WI38 (cell line): ENCODE data around the gene NUB1.

Source experiments
- H3K4me3 ChIP-seq: 2 replicates; pipeline ENCODE4 v1.5.1; 2011; ENCODE audit warnings: low read depth, mild to moderate bottlenecking, control low read depth, low read length
- TF ChIP-seq, protein P1 (sequence below): IDR thresholded peaks from 2 replicates; pipeline ENCODE4 v1.5.1; 2012; ENCODE audit warnings: low read depth, mild to moderate bottlenecking, control low read depth, low read length

NUB1 gene

DNA sequence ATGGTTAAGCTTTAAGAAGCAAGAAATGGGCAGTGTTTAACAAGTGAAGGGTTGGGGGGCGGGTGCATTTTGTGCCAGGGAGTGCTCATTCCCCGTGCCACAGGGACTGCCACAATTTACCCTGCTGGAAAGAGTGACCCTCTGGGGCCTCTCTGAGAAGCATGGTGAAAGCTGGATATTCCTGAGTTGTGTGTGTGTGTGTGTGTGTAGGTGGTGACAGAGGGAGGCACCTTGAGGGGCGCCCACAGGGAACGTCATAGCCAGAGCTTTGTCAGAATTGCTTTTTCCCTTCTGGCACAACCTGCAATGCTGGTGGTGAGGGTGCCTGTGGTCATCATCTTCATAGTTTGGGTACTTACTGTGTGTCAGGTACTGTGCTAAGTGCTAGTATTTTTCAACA is 70.7 kb downstream of the NUB1 start:
- TF ChIP-seq, protein P1, sequence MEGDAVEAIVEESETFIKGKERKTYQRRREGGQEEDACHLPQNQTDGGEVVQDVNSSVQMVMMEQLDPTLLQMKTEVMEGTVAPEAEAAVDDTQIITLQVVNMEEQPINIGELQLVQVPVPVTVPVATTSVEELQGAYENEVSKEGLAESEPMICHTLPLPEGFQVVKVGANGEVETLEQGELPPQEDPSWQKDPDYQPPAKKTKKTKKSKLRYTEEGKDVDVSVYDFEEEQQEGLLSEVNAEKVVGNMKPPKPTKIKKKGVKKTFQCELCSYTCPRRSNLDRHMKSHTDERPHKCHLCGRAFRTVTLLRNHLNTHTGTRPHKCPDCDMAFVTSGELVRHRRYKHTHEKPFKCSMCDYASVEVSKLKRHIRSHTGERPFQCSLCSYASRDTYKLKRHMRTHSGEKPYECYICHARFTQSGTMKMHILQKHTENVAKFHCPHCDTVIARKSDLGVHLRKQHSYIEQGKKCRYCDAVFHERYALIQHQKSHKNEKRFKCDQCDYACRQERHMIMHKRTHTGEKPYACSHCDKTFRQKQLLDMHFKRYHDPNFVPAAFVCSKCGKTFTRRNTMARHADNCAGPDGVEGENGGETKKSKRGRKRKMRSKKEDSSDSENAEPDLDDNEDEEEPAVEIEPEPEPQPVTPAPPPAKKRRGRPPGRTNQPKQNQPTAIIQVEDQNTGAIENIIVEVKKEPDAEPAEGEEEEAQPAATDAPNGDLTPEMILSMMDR = no peak

DNA sequence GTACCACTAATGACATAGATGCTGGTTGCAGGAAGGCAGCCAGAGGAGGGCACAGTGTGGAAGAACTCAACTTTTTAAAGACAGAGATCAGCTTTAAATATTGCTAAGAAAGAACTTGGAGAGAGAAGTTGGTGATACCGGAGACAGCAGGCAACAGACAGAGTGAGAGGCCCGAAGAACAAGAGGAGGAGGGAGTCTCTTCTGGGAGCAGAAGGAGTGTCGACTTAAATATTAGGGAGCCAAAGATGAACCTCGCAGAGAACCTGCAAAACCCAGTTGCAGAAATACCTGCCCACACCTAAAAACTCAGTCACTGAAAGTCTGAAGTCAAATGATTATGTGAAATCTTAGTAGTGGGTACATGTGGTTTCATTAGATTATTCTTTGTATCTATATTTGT is 71.6 kb downstream of the NUB1 start:
- TF ChIP-seq, protein P1 = no peak
- no peak overlapping the region for H3K4me3 ChIP-seq

More for the DNA sequence above, 70.7 kb downstream of the NUB1 start:
- no peak overlapping the region for H3K4me3 ChIP-seq

DNA sequence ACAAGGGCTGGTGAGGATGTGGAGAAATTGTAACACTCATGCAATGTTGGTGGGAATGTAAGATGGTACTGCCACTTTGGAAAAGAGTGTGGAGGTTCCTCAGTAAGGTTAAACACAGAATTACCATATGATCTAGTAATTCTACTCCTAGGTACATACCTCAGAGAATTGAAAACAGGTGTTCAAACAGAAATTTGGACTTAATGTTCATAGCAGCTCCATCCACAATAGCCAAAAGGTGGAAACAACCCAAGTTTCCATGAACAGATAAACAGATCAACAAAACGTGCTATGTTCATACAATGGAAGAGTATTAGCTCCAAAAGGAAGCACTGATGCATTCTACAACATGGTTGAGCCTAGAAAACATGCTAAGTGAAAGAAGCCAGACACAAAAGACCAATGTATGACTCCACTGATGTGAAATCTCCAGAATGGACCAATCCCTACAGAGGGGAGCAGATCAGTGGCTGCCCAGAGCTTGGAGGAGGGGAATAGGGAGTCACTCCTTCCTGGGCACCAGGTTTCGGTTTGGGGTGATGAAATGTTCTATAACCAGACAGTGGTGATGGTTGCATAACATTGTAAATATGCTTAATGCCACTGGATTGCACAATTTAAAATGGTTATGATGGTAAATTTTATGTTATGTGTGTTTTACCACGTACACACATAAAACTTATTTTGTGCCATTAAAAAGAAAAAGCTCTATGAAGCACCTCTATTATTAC is 73.9 kb downstream of the NUB1 start:
- TF ChIP-seq, protein P1 = no peak
- no peak overlapping the region for H3K4me3 ChIP-seq

DNA sequence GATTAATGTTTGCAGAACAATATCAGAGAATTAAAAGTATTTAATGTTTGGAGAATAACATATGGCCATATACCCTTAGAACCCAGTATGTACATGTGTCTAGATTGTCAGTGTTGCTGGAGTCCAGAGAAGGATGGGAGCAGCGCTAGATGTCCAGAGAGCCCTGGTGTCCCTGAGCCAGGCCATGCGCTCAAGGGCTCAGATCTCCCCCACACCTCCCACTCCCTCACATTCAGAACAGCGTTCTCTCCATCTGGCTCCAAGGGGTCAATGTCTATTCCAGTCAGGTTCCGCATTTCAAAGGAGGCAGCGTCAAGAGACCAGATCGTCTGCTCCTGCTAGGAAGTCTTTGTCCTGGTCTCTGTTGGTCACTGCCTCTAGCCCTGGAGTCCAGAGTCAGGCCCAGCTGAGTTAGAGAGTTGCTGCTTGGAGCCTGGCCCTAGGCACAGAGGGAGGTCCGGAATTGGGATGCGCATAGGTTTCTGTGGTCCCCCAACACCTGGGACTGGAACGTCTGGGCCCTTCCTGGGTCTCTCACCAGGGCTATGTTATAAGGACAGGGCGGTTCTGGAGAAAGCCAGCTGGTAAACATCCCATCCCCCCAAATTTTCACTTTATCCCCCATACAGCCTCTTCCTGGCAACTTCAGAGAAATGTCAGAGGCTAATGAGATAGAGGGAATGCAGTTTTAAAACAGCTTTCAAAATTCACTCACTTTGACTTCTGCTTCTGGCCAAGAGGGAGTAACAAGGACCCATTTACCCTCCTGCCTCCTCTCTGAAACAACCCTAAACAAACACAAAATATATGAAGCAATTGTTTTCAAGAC is 74.7 kb downstream of the NUB1 start:
- TF ChIP-seq, protein P1 = no peak
- H3K4me3 ChIP-seq = no peak overlapping the region

DNA sequence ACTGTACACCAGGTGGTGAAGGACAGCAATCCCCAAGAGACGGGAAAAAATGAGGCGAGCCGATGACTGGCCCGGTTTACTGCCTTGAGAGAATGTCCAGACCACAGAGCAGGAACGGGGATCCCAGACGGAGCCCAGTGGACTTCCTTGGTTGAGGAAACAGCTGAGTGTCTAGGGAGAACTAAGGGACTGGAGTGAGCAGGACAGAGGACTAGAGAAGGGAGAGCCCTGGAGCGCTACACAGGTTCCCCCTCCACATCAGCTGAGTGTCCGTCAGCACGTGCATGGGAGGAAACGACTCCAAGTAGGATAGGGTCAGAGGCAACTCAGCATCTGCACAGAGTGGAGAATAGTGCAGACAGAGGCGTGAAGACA is 75.3 kb downstream of the NUB1 start:
- TF ChIP-seq, protein P1 = no peak
- H3K4me3 ChIP-seq = no peak overlapping the region

DNA sequence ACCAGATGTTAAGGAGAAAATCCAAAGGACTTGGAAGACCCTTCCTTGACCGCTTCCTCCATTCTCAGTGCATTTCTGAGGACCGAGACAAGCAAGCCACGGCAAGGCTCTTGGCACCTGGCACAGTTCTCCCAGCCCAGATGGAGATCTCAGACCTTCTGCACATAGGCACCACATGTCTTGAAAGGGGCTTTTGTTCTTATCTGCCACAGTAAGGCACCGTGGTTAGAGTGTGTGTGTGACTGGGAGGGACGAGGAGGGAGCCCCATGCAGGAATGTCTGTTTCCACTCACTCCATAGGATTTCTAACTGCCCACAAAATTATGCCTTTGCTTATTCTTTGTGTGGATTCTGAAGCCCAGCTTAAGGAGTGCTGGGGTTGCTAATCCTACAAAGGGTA is 78.5 kb downstream of the NUB1 start:
- TF ChIP-seq, protein P1 = no peak
- H3K4me3 ChIP-seq = no peak overlapping the region

DNA sequence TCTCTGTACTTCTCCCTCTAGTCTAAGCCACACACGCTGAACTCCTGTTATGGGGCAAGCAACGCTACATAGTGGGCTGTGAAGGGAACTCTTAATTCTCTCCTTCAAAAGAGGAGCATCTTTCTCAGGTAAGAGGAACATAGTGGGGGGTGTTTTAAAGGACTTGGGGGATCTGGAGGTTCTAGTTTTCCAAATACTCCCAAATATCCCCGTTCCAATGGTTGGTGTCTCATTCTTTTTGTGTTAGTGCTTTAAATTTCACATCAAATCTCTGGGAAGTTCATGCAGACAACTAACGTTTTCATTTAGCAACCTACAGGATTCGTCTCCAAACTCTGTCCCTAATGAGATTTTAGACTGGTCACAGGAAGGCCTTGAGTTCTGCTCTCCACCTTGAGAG is 80.6 kb downstream of the NUB1 start:
- no peak overlapping the region for H3K4me3 ChIP-seq
- TF ChIP-seq, protein P1 = no peak
